GM21381 (cell line): ENCODE results near the gene MSH3.
"Not testable (repeated sequence)": the region's sequence is repeated elsewhere in the genome, so short reads cannot be mapped to it uniquely, and the experiment has no call there.

Source experiments
- ATAC-seq: cut with Tn5 transposase; IDR thresholded peaks from one replicate; pipeline ENCODE4 v1.9.1; 2021; ENCODE audit warnings: mild to moderate bottlenecking, moderate library complexity; ENCODE audit not compliant: unreplicated experiment

Gene MSH3

GRCh38 chr5:80884929-80885328, 230.5 kb downstream of the MSH3 start:
- ATAC-seq, result no peak

- ATAC-seq, result no peak
These were observed 231.0 kb downstream of the MSH3 start for GRCh38 chr5:80885396-80886000.

- no peak for ATAC-seq
These were observed 239.6 kb downstream of the MSH3 start for GRCh38 chr5:80894083-80894482.

GRCh38 chr5:80895523-80895922, 241.1 kb downstream of the MSH3 start:
- no peak for ATAC-seq

GRCh38 chr5:80902624-80903023, 248.2 kb downstream of the MSH3 start:
- not testable (repeated sequence) for ATAC-seq

- no peak for ATAC-seq
These were observed 250.2 kb downstream of the MSH3 start for GRCh38 chr5:80904533-80905187.

- no peak for ATAC-seq
These were observed 251.0 kb downstream of the MSH3 start for GRCh38 chr5:80905405-80905804.

GRCh38 chr5:80912479-80912878, 258.0 kb downstream of the MSH3 start:
- no peak for ATAC-seq

- no peak for ATAC-seq
These were observed 261.3 kb downstream of the MSH3 start for GRCh38 chr5:80915716-80916115.

GRCh38 chr5:80916676-80917075, 262.2 kb downstream of the MSH3 start:
- no peak for ATAC-seq

- ATAC-seq, result no peak
These were observed 263.2 kb downstream of the MSH3 start for GRCh38 chr5:80917631-80918030.

- no peak for ATAC-seq
These were observed 265.3 kb downstream of the MSH3 start for GRCh38 chr5:80919678-80920196.

- no peak for ATAC-seq
These were observed 265.9 kb downstream of the MSH3 start for GRCh38 chr5:80920333-80920732.

GRCh38 chr5:80921026-80921425, 266.6 kb downstream of the MSH3 start:
- ATAC-seq, result no peak

GRCh38 chr5:80925931-80926330, 271.5 kb downstream of the MSH3 start:
- no peak for ATAC-seq
